K562 (cell line): ENCODE measurements around the gene FUT6. TPM values are rescaled to one million over a fixed set of nuclear protein-coding genes. Genes with fewer than 3 reads are reported as not detected.

Experiments
- BMI1 ChIP-seq: fragments of 150-350 bp; IDR thresholded peaks from 2 replicates; pipeline ENCODE4 v1.6.1; 2014; ENCODE audit warnings: low read length
- CBX3 ChIP-seq, 2 experiments: IDR thresholded peaks; 1 replicate in 1 of 2; 2 replicates in 1 of 2; pipeline ENCODE4 v1.6.1; 2012; ENCODE audit warnings: inconsistent platforms in 2 of 2, low read length in 2 of 2, borderline replicate concordance in 1 of 2, control low read depth in 1 of 2
- CHD1 ChIP-seq: fragments of 200-600 bp; sonication (generic); IDR thresholded peaks from one replicate; pipeline ENCODE4 v1.6.1; 2012; ENCODE audit warnings: mild to moderate bottlenecking, moderate library complexity, low read length, inconsistent platforms
- CREB3 ChIP-seq: fragments of 450-650 bp; conservative IDR thresholded peaks from 2 replicates; pipeline ENCODE4 v1.6.1; 2016; ENCODE audit warnings: missing genetic modification characterization, low read depth, mild to moderate bottlenecking, missing compliant biosample characterization, moderate library complexity
- ID3 ChIP-seq, 2 experiments: fragments of 250-450 bp in 1 of 2; fragments of 450-650 bp in 1 of 2; sonication (Bioruptor Pico) in 1 of 2; IDR thresholded peaks; 2 replicates each; pipeline versions ENCODE4 v1.6.1 to v1.8.0; 2016 to 2021; ENCODE audit warnings: mild to moderate bottlenecking in 2 of 2, moderate library complexity in 2 of 2, missing compliant biosample characterization in 1 of 2, missing genetic modification characterization in 1 of 2
- KAT7 ChIP-seq: sonication (generic); formaldehyde crosslinking; IDR thresholded peaks from 2 replicates; pipeline ENCODE4 v1.8.0; 2022; ENCODE audit warnings: missing genetic modification reagents, mild to moderate bottlenecking, borderline replicate concordance
- KHSRP ChIP-seq: fragments of 450-650 bp; IDR thresholded peaks from 2 replicates; pipeline ENCODE4 v1.6.1; 2017
- MIER1 ChIP-seq: fragments of 450-650 bp; IDR thresholded peaks from 2 replicates; pipeline ENCODE4 v1.6.1; 2016; ENCODE audit warnings: antibody characterized with exemption, mild to moderate bottlenecking, low read depth
- PML ChIP-seq: IDR thresholded peaks from 2 replicates; pipeline ENCODE4 v1.6.1; 2012; ENCODE audit warnings: low read length, inconsistent platforms
- RAD51 ChIP-seq: fragments of 450-650 bp; IDR thresholded peaks from 2 replicates; pipeline ENCODE4 v1.7.1; 2016; ENCODE audit warnings: low read depth, mild to moderate bottlenecking, borderline replicate concordance
- SIRT6 ChIP-seq: IDR thresholded peaks from one replicate; pipeline ENCODE4 v1.6.1; 2012; ENCODE audit warnings: low read depth, mild to moderate bottlenecking, control low read depth, inconsistent platforms, low read length, moderate library complexity
- TBL1XR1 ChIP-seq, 2 experiments: IDR thresholded peaks; 2 replicates each; pipeline ENCODE4 v1.6.1; 2012; ENCODE audit warnings: improper control_type of control experiment in 2 of 2, low read length in 2 of 2, mild to moderate bottlenecking in 1 of 2
- TCF7 ChIP-seq: sonication (generic); IDR thresholded peaks from 2 replicates; pipeline ENCODE4 v1.6.1; 2016; ENCODE audit warnings: antibody characterized with exemption, borderline replicate concordance
- TEAD4 ChIP-seq, 2 experiments: sonication (generic) in 1 of 2; formaldehyde crosslinking in 1 of 2; IDR thresholded peaks; 2 replicates each; pipeline versions ENCODE4 v1.6.1 to v1.8.0; 2012 to 2022; ENCODE audit warnings: borderline replicate concordance in 1 of 2, inconsistent platforms in 1 of 2, low read length in 1 of 2, mild to moderate bottlenecking in 1 of 2, missing genetic modification reagents in 1 of 2
- TRIM25 ChIP-seq: fragments of 450-650 bp; IDR thresholded peaks from 2 replicates; pipeline ENCODE4 v1.7.0; 2016; ENCODE audit warnings: borderline replicate concordance
- YY1 ChIP-seq, 3 experiments: IDR thresholded peaks; 2 replicates each; pipeline ENCODE4 v1.6.1; 2011; ENCODE audit warnings: low read length in 2 of 3, mild to moderate bottlenecking in 2 of 3, moderate library complexity in 2 of 3, borderline replicate concordance in 1 of 3, control low read depth in 1 of 3, low read depth in 1 of 3; ENCODE audit not compliant: insufficient read depth in 3 of 3, insufficient replicate concordance in 2 of 3, control insufficient read depth in 1 of 3, insufficient read length in 1 of 3; ENCODE audit errors: extremely low read depth in 1 of 3
- ZFP30 ChIP-seq: fragments of 250-450 bp; sonication (Bioruptor Pico); IDR thresholded peaks from 2 replicates; pipeline ENCODE4 v1.8.0; 2022; ENCODE audit warnings: moderate library complexity, mild to moderate bottlenecking, inconsistent platforms, borderline replicate concordance
- ZNF124 ChIP-seq: sonication (generic); formaldehyde crosslinking; IDR thresholded peaks from 2 replicates; pipeline ENCODE4 v1.8.1; 2022; ENCODE audit warnings: missing genetic modification reagents
- ZNF277 ChIP-seq: fragments of 250-450 bp; sonication (Bioruptor Pico); IDR thresholded peaks from 2 replicates; pipeline ENCODE4 v1.8.0; 2022; ENCODE audit warnings: inconsistent platforms, mild to moderate bottlenecking, moderate library complexity, borderline replicate concordance
- ZNF507 ChIP-seq: conservative IDR thresholded peaks from 2 replicates; pipeline ENCODE4 v1.6.1; 2017; ENCODE audit warnings: missing genetic modification characterization, missing compliant biosample characterization
- polyA plus RNA-seq, 8 experiments: library from polyadenylated mRNA; depleted of rRNA in 4 of 8; stranded (reverse) in 5 of 8; unstranded in 3 of 8; fragments of >200 nt; fragmentation: Nextera tagmentation in 2 of 8; fragmentation: Illumina TruSeq in 1 of 8; extraction: Ambion mirVana in 2 of 8; extraction: Trizol in 1 of 8; gene quantifications; 2 replicates each; pipeline versions ENCODE4 v1.2.1 to v1.2.3, GENCODE V29; 2011 to 2014; ENCODE audit warnings: inconsistent platforms in 1 of 8, missing spikeins in 1 of 8
- total RNA-seq, 7 experiments: library from RNA; depleted of rRNA in 6 of 7; stranded (reverse); fragments of >200 nt in 6 of 7; fragmentation: Illumina TruSeq in 2 of 7; extraction: Trizol in 2 of 7; gene quantifications; 2 replicates each; pipeline versions ENCODE4 v1.2.1 to v1.2.3, GENCODE V29; 2011 to 2021; ENCODE audit warnings: low replicate concordance in 1 of 7

Gene FUT6
- total and polyA plus RNA-seq, 9 of the 15 experiments (the other 6 are each of a cell fraction or from before 2014, with no cell fraction given), result 0.04 TPM; not detected in 8

- TF ChIP-seq TEAD4 (IDR thresholded peaks at IDR 0.05; ENCODE audit: low read length) (0 out of 2 replicates have a peak, but pooled peaks have one; percentile 8), TEAD4 (CRISPR knock-in tag; IDR thresholded peaks at IDR 0.05; ENCODE audit: borderline replicate concordance) (no peak), CBX3 (IDR thresholded peaks at IDR 0.05; ENCODE audit: borderline replicate concordance in 1 of 2, low read length in 2 of 2) (peak in 1 of 2 experiments; percentile 83; a peak in 2 of 3 replicates), ZFP30 (CRISPR knock-in tag) (no peak), MIER1 (no peak), TBL1XR1 (IDR thresholded peaks at IDR 0.05; ENCODE audit: low read length in 2 of 2) (peak in 1 of 2 experiments; percentile 70; a peak in 2 of 4 replicates), BMI1 (no peak), PML (peak; percentile 80), CHD1 (peak; percentile 76), KHSRP (peak; percentile 74; the same call in 1 of the 2 replicates), SIRT6 (no peak), ZNF124 (CRISPR knock-in tag) (no peak), ZNF277 (CRISPR knock-in tag) (no peak), YY1 (IDR thresholded peaks at IDR 0.05; ENCODE audit: borderline replicate concordance in 1 of 3, control insufficient read depth in 1 of 3, extremely low read depth in 1 of 3, insufficient read depth in 3 of 3, insufficient read length in 1 of 3, insufficient replicate concordance in 2 of 3, low read depth in 1 of 3, low read length in 2 of 3) (peak in 2 of 3 experiments; percentile 57 to 83), TCF7 (peak; percentile 85; the same call in 1 of the 2 replicates), CREB3 (tag) (0 out of 2 replicates have a peak, but pooled peaks have one; percentile 53), RAD51 (peak; percentile 92), KAT7 (no peak; the same call in 1 of the 2 replicates), ZNF507 (no peak), ID3 (CRISPR knock-in tag; IDR thresholded peaks at IDR 0.05) (no peak), ID3 (tag; IDR thresholded peaks at IDR 0.05) (peak; percentile 82; the same call in 1 of the 2 replicates), TRIM25 (no peak)
These were observed 48.7 kb downstream of the FUT6 start, which contains the start of gene DUS3L (continued) for GRCh38 chr19:5790559-5791520.
